GM10847 (cell line): Measurements from ENCODE around the gene HNF4A.

Source experiments
- POLR2A ChIP-seq: IDR thresholded peaks from 2 replicates; pipeline ENCODE4 v1.6.1; 2011; ENCODE audit not compliant: insufficient read length; ENCODE audit errors: extremely low read depth

The HNF4A gene

GRCh38 chr20:44471481-44471882 lies 116.0 kb downstream of the HNF4A start:
- TF ChIP-seq POLR2A, result no peak

GRCh38 chr20:44475372-44475693 lies 119.8 kb downstream of the HNF4A start:
- TF ChIP-seq POLR2A, result no peak

- peak; percentile 97 for TF ChIP-seq POLR2A
These were observed 120.4 kb downstream of the HNF4A start, which contains the start of gene TTPAL for GRCh38 chr20:44475694-44476560. TTPAL (plus strand) TSS chr20:44475874; CDS start chr20:44480000, 4,126 bp downstream.

- TF ChIP-seq POLR2A, result no peak
These were observed 121.7 kb downstream of the HNF4A start for GRCh38 chr20:44477151-44477550.

- no peak for TF ChIP-seq POLR2A
These were observed 122.7 kb downstream of the HNF4A start for GRCh38 chr20:44478206-44478605.

GRCh38 chr20:44479643-44480042 lies 124.1 kb downstream of the HNF4A start:
- no peak for TF ChIP-seq POLR2A

- no peak for TF ChIP-seq POLR2A
These were observed 124.6 kb downstream of the HNF4A start for GRCh38 chr20:44480097-44480496.

GRCh38 chr20:44481719-44482416 lies 126.4 kb downstream of the HNF4A start:
- no peak for TF ChIP-seq POLR2A

GRCh38 chr20:44483112-44483511 lies 127.6 kb downstream of the HNF4A start:
- TF ChIP-seq POLR2A, result no peak
